Tibial artery (tissue), 4 donors: ENCODE measurements around the gene CDK15.

ENCODE experiments used
- DNase-seq, 2 donors: peaks; one replicate each; pipeline ENCODE4 v3.0.0-alpha.2; 2019
- H3K27ac ChIP-seq, 2 donors: fragments of 200-600 bp; sonication (generic) in 1 of 2; 1 replicate in 1 of 2; 2 replicates in 1 of 2; pipeline ENCODE4 v1.5.1; 2018 to 2019; ENCODE audit warnings: mild to moderate bottlenecking in 1 of 2
- H3K27me3 ChIP-seq, 2 donors: fragments of 200-600 bp; sonication (generic) in 1 of 2; one replicate each; pipeline versions ENCODE4 v1.5.1 to v1.6.0; 2016 to 2019
- H3K36me3 ChIP-seq, 3 donors: fragments of 200-600 bp; sonication (generic) in 2 of 3; one replicate each; pipeline ENCODE4 v1.5.1; 2016 to 2019; ENCODE audit warnings: mild to moderate bottlenecking in 2 of 3
- H3K4me1 ChIP-seq, 4 donors: fragments of 200-600 bp; sonication (generic) in 2 of 4; 1 replicate in 3 of 4; 2 replicates in 1 of 4; pipeline ENCODE4 v1.5.1; 2016 to 2019
- H3K4me3 ChIP-seq, 2 donors: fragments of 200-600 bp; sonication (generic) in 1 of 2; 1 replicate in 1 of 2; 2 replicates in 1 of 2; pipeline ENCODE4 v1.5.1; 2018 to 2019; ENCODE audit warnings: mild to moderate bottlenecking in 2 of 2
- H3K9me3 ChIP-seq, 3 donors: fragments of 200-600 bp; sonication (generic) in 1 of 3; one replicate each; pipeline ENCODE4 v1.5.1; 2016 to 2019
- intact Hi-C: fragments of 100-400 bp; cut with DNase I; formaldehyde crosslinking; loops from one replicate; pipeline ENCODE4 v1.15.0; 2023; ENCODE audit warnings: low total_unique reads
- TF ChIP-seq, protein P1 (sequence below), 2 experiments: fragments of 200-600 bp in 1 of 2; fragments of 450-650 bp in 1 of 2; IDR thresholded peaks; one replicate each; pipeline ENCODE4 v1.5.1; 2017 to 2019; ENCODE audit warnings: antibody characterized with exemption in 2 of 2, mild to moderate bottlenecking in 1 of 2, moderate library complexity in 1 of 2

The CDK15 gene

DNA sequence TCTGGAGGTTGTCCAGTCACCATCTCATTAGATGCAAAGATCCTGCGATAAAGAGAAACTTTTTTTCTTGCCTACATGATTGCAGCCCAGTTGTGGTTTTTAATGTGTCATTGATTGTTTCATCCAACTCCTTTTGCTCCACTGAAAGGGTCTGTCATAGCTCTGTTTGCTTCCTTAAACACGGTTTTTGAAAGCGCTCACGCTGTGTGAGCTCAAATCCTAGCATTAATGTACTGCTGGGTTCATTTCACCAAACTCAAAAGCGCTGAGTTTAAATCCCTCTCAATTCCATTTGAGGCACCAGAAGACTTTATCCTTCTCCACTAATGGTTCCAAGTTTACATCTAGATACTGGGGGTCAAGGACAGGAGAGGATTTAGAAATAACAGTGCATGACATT lies 53.6 kb downstream of the CDK15 start:
- no peak for DNase-seq
- no peaks in the 10 kb centered on the region for H3K4me1 ChIP-seq
- no peaks in the 10 kb centered on the region for H3K9me3 ChIP-seq
- H3K27ac ChIP-seq: no peak overlapping the region
- H3K36me3 ChIP-seq: no peaks in the 10 kb centered on the region
- H3K4me3 ChIP-seq: no peak overlapping the region
- intact Hi-C loops: loop anchor here (5.0 kb wide), 3 partner anchors 63 to 317 kb away; no protein-coding TSS in a partner anchor
- TF ChIP-seq, protein P1, sequence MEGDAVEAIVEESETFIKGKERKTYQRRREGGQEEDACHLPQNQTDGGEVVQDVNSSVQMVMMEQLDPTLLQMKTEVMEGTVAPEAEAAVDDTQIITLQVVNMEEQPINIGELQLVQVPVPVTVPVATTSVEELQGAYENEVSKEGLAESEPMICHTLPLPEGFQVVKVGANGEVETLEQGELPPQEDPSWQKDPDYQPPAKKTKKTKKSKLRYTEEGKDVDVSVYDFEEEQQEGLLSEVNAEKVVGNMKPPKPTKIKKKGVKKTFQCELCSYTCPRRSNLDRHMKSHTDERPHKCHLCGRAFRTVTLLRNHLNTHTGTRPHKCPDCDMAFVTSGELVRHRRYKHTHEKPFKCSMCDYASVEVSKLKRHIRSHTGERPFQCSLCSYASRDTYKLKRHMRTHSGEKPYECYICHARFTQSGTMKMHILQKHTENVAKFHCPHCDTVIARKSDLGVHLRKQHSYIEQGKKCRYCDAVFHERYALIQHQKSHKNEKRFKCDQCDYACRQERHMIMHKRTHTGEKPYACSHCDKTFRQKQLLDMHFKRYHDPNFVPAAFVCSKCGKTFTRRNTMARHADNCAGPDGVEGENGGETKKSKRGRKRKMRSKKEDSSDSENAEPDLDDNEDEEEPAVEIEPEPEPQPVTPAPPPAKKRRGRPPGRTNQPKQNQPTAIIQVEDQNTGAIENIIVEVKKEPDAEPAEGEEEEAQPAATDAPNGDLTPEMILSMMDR (IDR thresholded peaks at IDR 0.05): no peak
- H3K27me3 ChIP-seq: no peaks in the 10 kb centered on the region

DNA sequence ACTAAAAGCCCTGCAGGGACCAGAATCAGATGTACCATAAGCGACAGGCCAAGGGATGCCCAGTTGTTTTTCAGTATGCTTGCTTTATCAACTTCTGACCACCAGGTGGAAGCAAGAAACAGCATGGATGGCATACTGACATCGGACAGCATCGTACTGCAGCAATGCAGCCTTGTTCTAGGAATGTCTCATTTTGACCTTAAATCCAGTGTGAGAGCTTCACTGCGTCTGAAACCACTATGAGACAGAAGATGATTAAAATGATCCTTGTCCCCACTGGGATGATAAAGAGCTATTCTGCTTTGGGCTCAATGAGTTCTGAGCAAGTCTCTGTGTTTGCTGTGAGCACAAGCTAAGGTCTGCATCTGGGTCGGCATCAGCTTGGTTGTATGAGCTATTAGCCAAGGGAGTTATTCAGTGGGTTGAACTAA lies 54.3 kb downstream of the CDK15 start:
- intact Hi-C loops: loop anchor here (5.0 kb wide), 2 partner anchors 177 to 317 kb away; no protein-coding TSS in a partner anchor
- H3K4me1 ChIP-seq: no peaks in the 10 kb centered on the region
- H3K36me3 ChIP-seq: no peaks in the 10 kb centered on the region
- TF ChIP-seq, protein P1 (IDR thresholded peaks at IDR 0.05): peak; percentile 75 to 87
- no peaks in the 10 kb centered on the region for H3K9me3 ChIP-seq
- DNase-seq: peak in 1 of 2 donors; percentile 28
- no peak overlapping the region for H3K27ac ChIP-seq
- H3K4me3 ChIP-seq: no peak overlapping the region
- no peaks in the 10 kb centered on the region for H3K27me3 ChIP-seq

DNA sequence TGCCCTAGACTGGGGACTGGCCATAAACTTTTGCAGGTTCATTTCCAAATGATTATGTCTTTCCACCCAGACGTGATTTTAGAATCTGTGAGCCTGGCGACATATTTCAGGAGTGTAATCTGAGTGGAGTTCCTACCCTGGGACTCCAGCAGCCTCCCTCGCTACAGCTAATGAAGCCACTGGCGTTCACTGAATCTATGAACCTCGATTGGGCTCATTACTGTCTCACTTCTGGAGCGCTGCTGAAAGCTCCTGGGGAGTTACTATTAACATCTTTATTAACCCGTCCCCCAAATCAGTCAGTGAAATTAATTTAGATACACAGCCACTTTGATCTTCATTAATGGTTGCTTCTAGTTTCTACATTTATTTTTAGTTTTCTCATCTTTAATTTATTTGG lies 56.5 kb downstream of the CDK15 start:
- no peak overlapping the region for H3K4me3 ChIP-seq
- H3K9me3 ChIP-seq: no peaks in the 10 kb centered on the region
- no peaks in the 10 kb centered on the region for H3K36me3 ChIP-seq
- no peak overlapping the region for H3K27ac ChIP-seq
- intact Hi-C loops: loop anchor here (5.0 kb wide), 2 partner anchors 174 to 314 kb away; no protein-coding TSS in a partner anchor
- no peaks in the 10 kb centered on the region for H3K27me3 ChIP-seq
- TF ChIP-seq, protein P1 (IDR thresholded peaks at IDR 0.05): no peak
- H3K4me1 ChIP-seq: no peaks in the 10 kb centered on the region
- no peak for DNase-seq

DNA sequence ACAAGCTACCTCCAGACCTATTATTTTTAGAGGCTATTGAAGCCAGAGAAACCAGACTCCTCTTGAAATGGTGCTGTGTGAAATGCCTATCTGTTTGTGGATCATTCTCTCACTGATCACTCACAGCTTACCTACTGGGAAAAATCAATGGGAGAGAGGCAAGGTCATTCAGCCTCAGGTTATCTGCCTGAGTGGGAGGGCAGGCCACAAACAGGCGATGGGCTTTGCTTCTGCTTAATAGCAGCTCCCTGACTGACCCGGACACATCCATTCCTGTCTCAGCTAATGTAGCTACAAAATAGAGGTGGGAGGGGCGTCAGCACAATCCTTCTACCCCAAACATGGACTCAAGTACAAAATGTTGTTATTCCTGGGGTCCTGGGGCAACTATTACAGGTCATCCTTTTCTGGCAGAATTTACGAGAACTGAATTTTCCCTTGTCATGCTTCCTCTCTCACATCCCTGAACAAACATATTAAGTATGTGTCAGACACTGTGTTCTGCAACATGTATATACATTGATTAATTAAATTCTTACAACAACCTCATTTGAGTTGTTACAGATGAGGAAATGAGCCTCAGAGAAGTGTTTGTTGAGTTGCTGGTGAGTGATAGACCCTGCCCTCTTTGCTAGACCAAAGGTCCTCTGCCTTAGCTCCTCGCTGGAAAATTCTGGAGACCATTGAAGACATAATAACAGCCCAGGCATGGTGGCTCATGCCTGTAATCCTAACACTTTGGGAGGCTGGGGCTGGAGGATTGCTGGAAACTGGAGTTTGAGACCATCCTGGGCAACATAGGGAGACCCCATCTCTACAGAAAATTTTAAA lies 60.5 kb downstream of the CDK15 start:
- no peaks in the 10 kb centered on the region for H3K27me3 ChIP-seq
- H3K27ac ChIP-seq: no peak overlapping the region
- H3K36me3 ChIP-seq: no peaks in the 10 kb centered on the region
- intact Hi-C loops: no loop called here
- TF ChIP-seq, protein P1 (IDR thresholded peaks at IDR 0.05): no peak
- DNase-seq: no peak
- no peaks in the 10 kb centered on the region for H3K9me3 ChIP-seq
- no peak overlapping the region for H3K4me3 ChIP-seq
- H3K4me1 ChIP-seq: no peaks in the 10 kb centered on the region

DNA sequence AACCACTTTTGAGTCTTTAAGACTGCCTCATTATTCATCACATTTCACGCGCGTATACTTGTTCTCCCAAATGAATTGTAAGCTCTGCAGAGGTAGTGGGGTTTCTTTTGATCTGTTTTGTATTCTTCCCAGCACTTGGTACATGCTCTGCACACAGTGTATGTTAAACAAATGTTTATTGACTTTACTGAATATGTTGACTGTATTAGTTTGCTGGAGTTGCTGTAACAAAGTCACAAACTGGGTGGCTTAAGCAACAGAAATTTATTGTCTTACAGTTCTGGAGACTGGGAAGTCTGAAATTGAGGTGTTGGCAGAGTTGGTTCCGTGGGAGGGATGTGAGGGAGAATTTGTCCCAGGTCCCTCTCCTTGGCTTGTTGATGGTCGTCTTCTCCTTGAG lies 65.1 kb downstream of the CDK15 start:
- Histone ChIP-seq H3K4me1 (peaks cover 0 to 22% (median 0%) of the 10 kb centered on the region in 4 donors), H3K27ac (no peak overlapping the region), H3K36me3 (no peaks in the 10 kb centered on the region), H3K27me3 (no peaks in the 10 kb centered on the region), H3K9me3 (no peaks in the 10 kb centered on the region), H3K4me3 (no peak overlapping the region)
- no peak for DNase-seq
- TF ChIP-seq, protein P1 (IDR thresholded peaks at IDR 0.05): no peak
- intact Hi-C loops: no loop called here
